Caco-2 (cell line): ENCODE measurements around the gene CCDC117. TPM values are rescaled to one million over a fixed set of nuclear protein-coding genes. Genes with fewer than 3 reads are reported as not detected.

Experiments
- BruUV-seq: library from RNA; stranded (reverse); fragments of 400-500 nt; replicated peaks from 2 replicates; lab custom pipeline; 2021; lab: Mats Ljungman, UMichigan
- CTCF ChIA-PET: fragments of 300-600 bp; sonication (Branson Sonifier 250); formaldehyde crosslinking; loops from one replicate; lab custom pipeline; 2022; ENCODE audit warnings: antibody characterized with exemption; lab: Charles Lee
- POLR2A ChIA-PET: fragments of 300-600 bp; sonication (Branson Sonifier 250); formaldehyde crosslinking; loops from one replicate; lab custom pipeline; 2022; ENCODE audit warnings: antibody characterized with exemption; lab: Charles Lee
- DNase-seq, 2 experiments: peaks; one replicate each; pipeline versions ENCODE4 v3.0.0 to v3.0.0-alpha.2; 2020 to 2022
- H3K27me3 ChIP-seq: replicated peaks from 2 replicates; pipeline ENCODE4 v1.6.0; 2011; ENCODE audit warnings: low read length; ENCODE audit not compliant: control insufficient read depth, insufficient read depth
- H3K36me3 ChIP-seq: 2 replicates; pipeline ENCODE4 v1.5.1; 2011; ENCODE audit warnings: low read length; ENCODE audit not compliant: control insufficient read depth, insufficient read depth
- H3K4me1 ChIP-seq: fragments of 250-450 bp; sonication (Bioruptor Pico); 2 replicates; pipeline ENCODE4 v1.5.1; 2020; ENCODE audit warnings: mild to moderate bottlenecking
- H3K4me3 ChIP-seq: 2 replicates; pipeline ENCODE4 v1.5.1; 2011; ENCODE audit warnings: low read depth, mild to moderate bottlenecking, control low read depth, low read length
- H3K9me3 ChIP-seq: fragments of 250-450 bp; sonication (Bioruptor Pico); 2 replicates; pipeline ENCODE4 v1.5.1; 2020; ENCODE audit warnings: mild to moderate bottlenecking, moderate library complexity
- H3K27ac Mint-ChIP-seq: one replicate; pipeline ENCODE4 v1.8.0; 2022; ENCODE audit warnings: mixed read lengths; ENCODE audit not compliant: unreplicated experiment
- H3K27me3 Mint-ChIP-seq: one replicate; pipeline ENCODE4 v1.8.0; 2022; ENCODE audit warnings: mixed read lengths; ENCODE audit not compliant: insufficient read depth, unreplicated experiment
- H3K36me3 Mint-ChIP-seq: one replicate; pipeline ENCODE4 v1.8.0; 2022; ENCODE audit warnings: mild to moderate bottlenecking, mixed read lengths; ENCODE audit not compliant: insufficient read depth, unreplicated experiment
- H3K4me1 Mint-ChIP-seq: one replicate; pipeline ENCODE4 v1.8.0; 2022; ENCODE audit warnings: low read depth, mixed read lengths; ENCODE audit not compliant: unreplicated experiment
- H3K4me3 Mint-ChIP-seq: one replicate; pipeline ENCODE4 v1.8.0; 2022; ENCODE audit warnings: mild to moderate bottlenecking, moderate library complexity, mixed read lengths; ENCODE audit not compliant: unreplicated experiment
- H3K9me3 Mint-ChIP-seq: one replicate; pipeline ENCODE4 v1.8.0; 2022; ENCODE audit warnings: mixed read lengths; ENCODE audit not compliant: unreplicated experiment
- intact Hi-C: fragments of 100-400 bp; cut with micrococcal nuclease; formaldehyde crosslinking; loops from one replicate; pipeline ENCODE4 v1.10.0; 2022; ENCODE audit not compliant: unreplicated experiment
- total RNA-seq: library from RNA; stranded (reverse); gene quantifications from 2 replicates; pipeline ENCODE4 v1.2.3, GENCODE V29; 2022
- TF ChIP-seq, protein P1 (sequence below), 2 experiments: fragments of 200-600 bp in 1 of 2; IDR thresholded peaks; 1 replicate in 1 of 2; 2 replicates in 1 of 2; pipeline versions ENCODE4 v1.5.1 to v1.8.0; 2011 to 2022; ENCODE audit warnings: antibody characterized with exemption in 1 of 2, control low read depth in 1 of 2, inconsistent platforms in 1 of 2, low read depth in 1 of 2, low read length in 1 of 2, mild to moderate bottlenecking in 1 of 2, moderate library complexity in 1 of 2; ENCODE audit not compliant: insufficient read depth in 1 of 2, severe bottlenecking in 1 of 2, unreplicated experiment in 1 of 2

Gene CCDC117
- total RNA-seq, 1 experiment from 2014 or later: 27.8 TPM

DNA sequence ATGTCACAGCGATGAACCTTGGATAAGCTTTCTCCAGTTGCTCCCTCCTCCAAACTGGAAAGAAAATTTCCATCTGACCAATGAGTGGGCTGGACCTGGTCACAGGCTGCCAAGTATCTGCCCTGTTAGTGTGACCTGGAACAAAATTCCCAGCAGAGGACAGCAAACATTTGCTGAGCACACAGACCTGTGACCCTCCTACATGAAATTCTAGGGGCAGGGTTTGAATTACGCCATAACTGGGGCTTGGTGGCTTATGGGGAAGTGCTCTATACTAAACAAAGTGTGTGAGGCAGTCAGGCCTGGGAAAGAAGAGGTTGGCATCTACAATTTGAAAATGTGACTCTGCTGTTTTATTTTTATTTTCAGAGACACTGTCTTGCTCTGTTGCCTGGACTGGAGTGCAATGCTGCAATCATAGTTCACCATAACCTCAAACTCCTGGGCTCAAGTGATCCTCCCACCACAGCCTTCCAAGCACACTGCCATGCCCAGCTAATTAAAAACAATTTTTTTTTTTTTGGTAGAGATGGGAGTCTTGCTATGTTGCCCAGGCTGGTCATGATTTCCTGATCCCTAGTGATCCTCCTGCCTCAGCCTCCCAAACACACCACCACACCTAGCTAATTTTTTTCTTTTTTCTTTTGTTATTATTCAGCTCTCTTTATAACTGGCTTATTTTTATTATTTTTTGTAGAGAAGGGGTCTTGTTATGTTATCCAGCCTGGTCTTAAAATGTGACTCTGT is 41.5 kb downstream of the CCDC117 start:
- ChIA-PET CTCF (interaction anchor here (0.7 to 1.9 kb wide), 5 partner anchors 9 to 227 kb away, joined by 3 to 9 read pairs (median 5); partner anchors contain the start of gene XBP1), POLR2A (interaction anchor here (1.6 to 3.8 kb wide), 2 partner anchors 12 to 14 kb away, joined by 21 to 27 read pairs; partner anchors contain the start of gene XBP1)
- no peaks in the 10 kb centered on the region for H3K27me3 Mint-ChIP-seq
- no peaks in the 10 kb centered on the region for H3K9me3 Mint-ChIP-seq
- DNase-seq: peak; percentile 89 to 93
- Histone ChIP-seq H3K9me3 (no peaks in the 10 kb centered on the region), H3K27me3 (no peaks in the 10 kb centered on the region), H3K36me3 (no peaks in the 10 kb centered on the region), H3K4me3 (no peak overlapping the region), H3K4me1 (peaks cover 85% of the 10 kb centered on the region)
- peak overlapping the region; percentile 69 for H3K4me3 Mint-ChIP-seq
- H3K4me1 Mint-ChIP-seq: peaks cover 45% of the 10 kb centered on the region
- H3K36me3 Mint-ChIP-seq: peaks cover 29% of the 10 kb centered on the region
- intact Hi-C loops: loop anchor here (2.0 to 5.0 kb wide), 2 partner anchors 15 to 68 kb away; partner anchors contain the start of gene ZNRF3
- TF ChIP-seq, protein P1, sequence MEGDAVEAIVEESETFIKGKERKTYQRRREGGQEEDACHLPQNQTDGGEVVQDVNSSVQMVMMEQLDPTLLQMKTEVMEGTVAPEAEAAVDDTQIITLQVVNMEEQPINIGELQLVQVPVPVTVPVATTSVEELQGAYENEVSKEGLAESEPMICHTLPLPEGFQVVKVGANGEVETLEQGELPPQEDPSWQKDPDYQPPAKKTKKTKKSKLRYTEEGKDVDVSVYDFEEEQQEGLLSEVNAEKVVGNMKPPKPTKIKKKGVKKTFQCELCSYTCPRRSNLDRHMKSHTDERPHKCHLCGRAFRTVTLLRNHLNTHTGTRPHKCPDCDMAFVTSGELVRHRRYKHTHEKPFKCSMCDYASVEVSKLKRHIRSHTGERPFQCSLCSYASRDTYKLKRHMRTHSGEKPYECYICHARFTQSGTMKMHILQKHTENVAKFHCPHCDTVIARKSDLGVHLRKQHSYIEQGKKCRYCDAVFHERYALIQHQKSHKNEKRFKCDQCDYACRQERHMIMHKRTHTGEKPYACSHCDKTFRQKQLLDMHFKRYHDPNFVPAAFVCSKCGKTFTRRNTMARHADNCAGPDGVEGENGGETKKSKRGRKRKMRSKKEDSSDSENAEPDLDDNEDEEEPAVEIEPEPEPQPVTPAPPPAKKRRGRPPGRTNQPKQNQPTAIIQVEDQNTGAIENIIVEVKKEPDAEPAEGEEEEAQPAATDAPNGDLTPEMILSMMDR (IDR thresholded peaks at IDR 0.05; ENCODE audit: insufficient read depth in 1 of 2, low read depth in 1 of 2, low read length in 1 of 2, severe bottlenecking in 1 of 2, unreplicated experiment in 1 of 2): no peak
- TSS peak; percentile 59 for BruUV-seq
- peak overlapping the region; percentile 93 for H3K27ac Mint-ChIP-seq

DNA sequence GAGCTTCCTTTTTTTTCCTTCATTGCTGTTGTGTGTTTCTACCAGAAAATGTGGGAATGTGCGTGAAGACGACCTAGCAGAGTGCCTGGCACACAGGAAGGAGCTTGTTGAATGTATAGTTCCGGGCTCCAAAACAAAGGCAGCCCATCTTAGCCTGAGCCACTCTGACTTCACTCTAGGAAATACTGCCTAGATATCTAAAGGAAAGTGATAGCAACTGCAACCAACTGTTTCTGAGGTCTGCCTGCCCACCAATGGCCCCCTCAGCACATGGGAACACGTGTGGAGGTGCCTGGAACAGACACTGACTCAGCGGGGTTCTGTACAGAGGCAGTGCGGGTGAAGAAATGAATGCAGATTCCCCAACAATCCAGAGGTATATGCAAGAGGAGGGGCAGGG is 42.6 kb downstream of the CCDC117 start:
- TF ChIP-seq, protein P1 (IDR thresholded peaks at IDR 0.05; ENCODE audit: insufficient read depth in 1 of 2, low read depth in 1 of 2, low read length in 1 of 2, severe bottlenecking in 1 of 2, unreplicated experiment in 1 of 2): no peak
- Mint-ChIP-seq H3K4me3 (no peak overlapping the region), H3K27ac (peak overlapping the region; percentile 93), H3K9me3 (no peaks in the 10 kb centered on the region), H3K27me3 (no peaks in the 10 kb centered on the region), H3K4me1 (peaks cover 50% of the 10 kb centered on the region), H3K36me3 (peaks cover 29% of the 10 kb centered on the region)
- BruUV-seq: no TSS peak
- ChIA-PET CTCF (interaction anchor here (1.9 kb wide), 1 partner anchor 14 kb away, joined by 7 read pairs; no protein-coding TSS in a partner anchor), POLR2A (interaction anchor here (3.8 kb wide), 1 partner anchor 15 kb away, joined by 27 read pairs; the partner anchor contains the start of gene XBP1)
- H3K4me1 ChIP-seq: peaks cover 88% of the 10 kb centered on the region
- no peak overlapping the region for H3K4me3 ChIP-seq
- intact Hi-C loops: no loop called here
- H3K27me3 ChIP-seq: no peaks in the 10 kb centered on the region
- no peak for DNase-seq
- no peaks in the 10 kb centered on the region for H3K9me3 ChIP-seq
- no peaks in the 10 kb centered on the region for H3K36me3 ChIP-seq

DNA sequence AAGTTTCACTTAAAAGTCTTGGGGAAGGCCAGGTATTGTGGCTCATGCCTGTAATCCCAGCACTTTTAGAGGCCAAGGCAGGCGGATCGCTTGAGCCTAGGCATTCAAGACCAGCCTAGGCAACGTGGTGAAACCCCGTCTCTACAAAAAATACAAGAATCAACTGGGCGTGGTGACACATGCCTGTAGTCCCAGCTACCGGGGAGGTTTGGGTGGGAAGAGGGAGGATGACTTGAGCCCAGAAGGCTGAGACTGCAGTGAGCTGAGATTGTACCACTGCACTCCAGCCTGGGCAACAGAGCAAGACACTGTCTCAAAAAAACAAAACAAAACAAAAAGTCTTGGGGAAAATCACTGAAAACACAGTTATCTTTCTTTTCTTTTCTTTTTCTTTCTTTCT is 43.2 kb downstream of the CCDC117 start:
- H3K36me3 Mint-ChIP-seq: peaks cover 29% of the 10 kb centered on the region
- TF ChIP-seq, protein P1 (IDR thresholded peaks at IDR 0.05; ENCODE audit: insufficient read depth in 1 of 2, low read depth in 1 of 2, low read length in 1 of 2, severe bottlenecking in 1 of 2, unreplicated experiment in 1 of 2): no peak
- H3K27ac Mint-ChIP-seq: peak overlapping the region; percentile 93

More for the DNA sequence above, 43.2 kb downstream of the CCDC117 start:
- Mint-ChIP-seq H3K9me3 (no peaks in the 10 kb centered on the region), H3K4me3 (no peak overlapping the region), H3K4me1 (peaks cover 50% of the 10 kb centered on the region), H3K27me3 (no peaks in the 10 kb centered on the region)
- H3K27me3 ChIP-seq: no peaks in the 10 kb centered on the region
- ChIA-PET CTCF (no interaction called here), POLR2A (interaction anchor here (3.8 kb wide), 1 partner anchor 16 kb away, joined by 27 read pairs; the partner anchor contains the start of gene XBP1)
- no TSS peak for BruUV-seq
- no peak for DNase-seq
- H3K9me3 ChIP-seq: no peaks in the 10 kb centered on the region
- H3K36me3 ChIP-seq: no peaks in the 10 kb centered on the region
- peaks cover 92% of the 10 kb centered on the region for H3K4me1 ChIP-seq
- intact Hi-C loops: no loop called here
- no peak overlapping the region for H3K4me3 ChIP-seq
